Measurements from ENCODE around the gene ZFR. TPM values are rescaled to one million over a fixed set of nuclear protein-coding genes. Genes with fewer than 3 reads are reported as not detected.
A peak's percentile ranks its signal among the peaks of the same experiment; 100 is the strongest.

Gene ZFR
- total RNA-seq, 1 experiment from 2014 or later: 109 TPM

- no peaks in the 10 kb centered on the region for H3K36me3 Mint-ChIP-seq (ENCODE audit: insufficient read depth, unreplicated experiment)
- H3K27me3 Mint-ChIP-seq (ENCODE audit: insufficient read depth, unreplicated experiment): no peaks in the 10 kb centered on the region
- no peak for DNase-seq (ENCODE audit: unreplicated experiment)
- H3K4me1 Mint-ChIP-seq (ENCODE audit: insufficient read depth, unreplicated experiment): no peaks in the 10 kb centered on the region
- no peaks in the 10 kb centered on the region for H3K9me3 Mint-ChIP-seq (ENCODE audit: unreplicated experiment)
- ChIA-PET POLR2A (interaction anchor here (0.5 to 1.1 kb wide), 3 partner anchors 9 to 317 kb away, joined by 3 read pairs; partner anchors contain the start of gene ZFR), CTCF (interaction anchor here (1.4 kb wide), 1 partner anchor 18 kb away, joined by 5 read pairs; no protein-coding TSS in a partner anchor)
- intact Hi-C loops (cut with micrococcal nuclease): no loop called here
- no TSS peak for BruUV-seq (replicated peaks)
- TF ChIP-seq, protein P1, sequence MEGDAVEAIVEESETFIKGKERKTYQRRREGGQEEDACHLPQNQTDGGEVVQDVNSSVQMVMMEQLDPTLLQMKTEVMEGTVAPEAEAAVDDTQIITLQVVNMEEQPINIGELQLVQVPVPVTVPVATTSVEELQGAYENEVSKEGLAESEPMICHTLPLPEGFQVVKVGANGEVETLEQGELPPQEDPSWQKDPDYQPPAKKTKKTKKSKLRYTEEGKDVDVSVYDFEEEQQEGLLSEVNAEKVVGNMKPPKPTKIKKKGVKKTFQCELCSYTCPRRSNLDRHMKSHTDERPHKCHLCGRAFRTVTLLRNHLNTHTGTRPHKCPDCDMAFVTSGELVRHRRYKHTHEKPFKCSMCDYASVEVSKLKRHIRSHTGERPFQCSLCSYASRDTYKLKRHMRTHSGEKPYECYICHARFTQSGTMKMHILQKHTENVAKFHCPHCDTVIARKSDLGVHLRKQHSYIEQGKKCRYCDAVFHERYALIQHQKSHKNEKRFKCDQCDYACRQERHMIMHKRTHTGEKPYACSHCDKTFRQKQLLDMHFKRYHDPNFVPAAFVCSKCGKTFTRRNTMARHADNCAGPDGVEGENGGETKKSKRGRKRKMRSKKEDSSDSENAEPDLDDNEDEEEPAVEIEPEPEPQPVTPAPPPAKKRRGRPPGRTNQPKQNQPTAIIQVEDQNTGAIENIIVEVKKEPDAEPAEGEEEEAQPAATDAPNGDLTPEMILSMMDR (IDR thresholded peaks at IDR 0.05; ENCODE audit: unreplicated experiment): no peak
- H3K27ac Mint-ChIP-seq (ENCODE audit: low read depth, unreplicated experiment): no peak overlapping the region
- no peak overlapping the region for H3K4me3 Mint-ChIP-seq (ENCODE audit: unreplicated experiment)
Measured at GRCh38 chr5:32471784-32472183, 27.2 kb upstream of the ZFR start.

GRCh38 chr5:32465076-32465475, 20.5 kb upstream of the ZFR start:
- BruUV-seq (replicated peaks): no TSS peak
- no peaks in the 10 kb centered on the region for H3K9me3 Mint-ChIP-seq (ENCODE audit: unreplicated experiment)
- intact Hi-C loops (cut with micrococcal nuclease): no loop called here
- no peak overlapping the region for H3K4me3 Mint-ChIP-seq (ENCODE audit: unreplicated experiment)
- TF ChIP-seq, protein P1 (IDR thresholded peaks at IDR 0.05; ENCODE audit: unreplicated experiment): no peak
- H3K27me3 Mint-ChIP-seq (ENCODE audit: insufficient read depth, unreplicated experiment): no peaks in the 10 kb centered on the region
- peak; percentile 9 for DNase-seq (ENCODE audit: unreplicated experiment)
- ChIA-PET POLR2A (no interaction called here), CTCF (interaction anchor here (0.6 to 2.7 kb wide), 3 partner anchors 25 to 300 kb away, joined by 3 to 11 read pairs (median 5); no protein-coding TSS in a partner anchor)
- H3K4me1 Mint-ChIP-seq (ENCODE audit: insufficient read depth, unreplicated experiment): peaks cover 5% of the 10 kb centered on the region
- no peak overlapping the region for H3K27ac Mint-ChIP-seq (ENCODE audit: low read depth, unreplicated experiment)
- no peaks in the 10 kb centered on the region for H3K36me3 Mint-ChIP-seq (ENCODE audit: insufficient read depth, unreplicated experiment)

DNA sequence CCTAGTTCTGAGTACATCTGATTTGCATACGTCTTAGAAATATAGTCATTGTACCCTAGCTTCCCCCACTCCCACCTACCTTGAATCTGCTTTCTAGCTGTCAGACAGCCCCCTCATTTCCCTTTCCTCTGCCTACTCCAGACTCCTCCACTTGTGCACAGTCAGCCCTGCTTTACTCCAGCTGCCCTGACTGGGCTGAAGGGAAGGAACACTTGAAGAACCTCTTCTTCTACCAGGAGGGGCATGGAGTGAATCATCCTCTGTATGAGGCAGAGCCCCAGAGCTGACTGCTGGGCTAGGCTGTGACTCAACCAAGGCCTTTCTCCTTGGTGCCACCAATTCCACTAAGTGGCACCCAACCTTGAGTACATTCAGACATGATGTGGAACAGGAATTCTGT, 18.1 kb upstream of the ZFR start:
- Mint-ChIP-seq H3K36me3 (ENCODE audit: insufficient read depth, unreplicated experiment) (no peaks in the 10 kb centered on the region), H3K4me3 (ENCODE audit: unreplicated experiment) (no peak overlapping the region), H3K9me3 (ENCODE audit: unreplicated experiment) (no peaks in the 10 kb centered on the region), H3K27me3 (ENCODE audit: insufficient read depth, unreplicated experiment) (no peaks in the 10 kb centered on the region), H3K27ac (ENCODE audit: low read depth, unreplicated experiment) (no peak overlapping the region), H3K4me1 (ENCODE audit: insufficient read depth, unreplicated experiment) (peaks cover 5% of the 10 kb centered on the region)
- intact Hi-C loops (cut with micrococcal nuclease): no loop called here
- TF ChIP-seq, protein P1 (IDR thresholded peaks at IDR 0.05; ENCODE audit: unreplicated experiment): no peak
- ChIA-PET CTCF (interaction anchor here (1.2 to 1.4 kb wide), 2 partner anchors 28 to 128 kb away, joined by 5 to 6 read pairs; no protein-coding TSS in a partner anchor), POLR2A (no interaction called here)
- no TSS peak for BruUV-seq (replicated peaks)
- DNase-seq (ENCODE audit: unreplicated experiment): peak; percentile 36

GRCh38 chr5:32461441-32462120, 17.0 kb upstream of the ZFR start:
- no peak overlapping the region for H3K4me3 Mint-ChIP-seq (ENCODE audit: unreplicated experiment)
- no TSS peak for BruUV-seq (replicated peaks)
- TF ChIP-seq, protein P1 (IDR thresholded peaks at IDR 0.05; ENCODE audit: unreplicated experiment): no peak
- H3K36me3 Mint-ChIP-seq (ENCODE audit: insufficient read depth, unreplicated experiment): no peaks in the 10 kb centered on the region
- H3K9me3 Mint-ChIP-seq (ENCODE audit: unreplicated experiment): no peaks in the 10 kb centered on the region
- POLR2A ChIA-PET: interaction anchor here (0.6 kb wide), 1 partner anchor 11 kb away, joined by 3 read pairs; no protein-coding TSS in a partner anchor
- H3K27ac Mint-ChIP-seq (ENCODE audit: low read depth, unreplicated experiment): no peak overlapping the region
- intact Hi-C loops (cut with micrococcal nuclease): no loop called here
- CTCF ChIA-PET: no interaction called here
- peaks cover 5% of the 10 kb centered on the region for H3K4me1 Mint-ChIP-seq (ENCODE audit: insufficient read depth, unreplicated experiment)
- H3K27me3 Mint-ChIP-seq (ENCODE audit: insufficient read depth, unreplicated experiment): peaks cover 4% of the 10 kb centered on the region
- no peak for DNase-seq (ENCODE audit: unreplicated experiment)

Measured in MCF 10A (cell line).